ENCODE measurements around the gene TRIM17. TPM values are rescaled to one million over a fixed set of nuclear protein-coding genes. Genes with fewer than 3 reads are reported as not detected.

TRIM17 gene
- total and polyA plus RNA-seq, 5 donors from 2014 or later: 0.30 to 0.61 (median 0.41) TPM; not detected in 1

GRCh38 chr1:228390649-228391048 lies 26.0 kb downstream of the TRIM17 start:
- H3K36me3 Mint-ChIP-seq: peaks cover 10% of the 10 kb centered on the region
- Histone ChIP-seq H3K4me1 (ENCODE audit: control insufficient read depth, insufficient read depth, low read length, poor library complexity, severe bottlenecking) (no peaks in the 10 kb centered on the region), H3K27ac (ENCODE audit: insufficient read depth, low read length, poor library complexity, severe bottlenecking) (no peak overlapping the region), H3K9me3 (ENCODE audit: control insufficient read depth in 2 of 2, low read length in 2 of 2) (no peaks in the 10 kb centered on the region), H3K36me3 (ENCODE audit: control insufficient read depth, insufficient read depth, low read length) (peaks cover 28% of the 10 kb centered on the region), H3K27me3 (ENCODE audit: control insufficient read depth, insufficient read depth, low read length) (no peaks in the 10 kb centered on the region), H3K4me3 (ENCODE audit: low read depth, low read length) (no peak overlapping the region)
- H3K9me3 Mint-ChIP-seq: no peaks in the 10 kb centered on the region
- H3K27ac Mint-ChIP-seq: peak overlapping the region in 1 of 3 donors; percentile 54
- H3K27me3 Mint-ChIP-seq: no peaks in the 10 kb centered on the region
- no peak for DNase-seq
- no peak overlapping the region for H3K4me3 Mint-ChIP-seq
- H3K4me1 Mint-ChIP-seq: peaks cover 0 to 2% (median 0%) of the 10 kb centered on the region in 4 donors
- ATAC-seq (ENCODE audit: low read depth in 2 of 2): no peak

GRCh38 chr1:228387321-228387720 lies 29.3 kb downstream of the TRIM17 start:
- Mint-ChIP-seq H3K36me3 (peaks cover 2% of the 10 kb centered on the region), H3K27ac (peak overlapping the region in 1 of 3 donors; percentile 12), H3K27me3 (peaks cover 14% of the 10 kb centered on the region), H3K4me1 (peaks cover 0 to 4% (median under 1%) of the 10 kb centered on the region in 4 donors), H3K4me3 (peak overlapping the region in 1 of 4 donors; percentile 21), H3K9me3 (peaks cover 0 to 3% (median 0%) of the 10 kb centered on the region in 7 donors)
- DNase-seq (no peak), ATAC-seq (ENCODE audit: low read depth in 2 of 2) (no peak)
- H3K9me3 ChIP-seq (ENCODE audit: control insufficient read depth in 2 of 2, low read length in 2 of 2): no peaks in the 10 kb centered on the region
- H3K36me3 ChIP-seq (ENCODE audit: control insufficient read depth, insufficient read depth, low read length): no peaks in the 10 kb centered on the region
- no peaks in the 10 kb centered on the region for H3K27me3 ChIP-seq (ENCODE audit: control insufficient read depth, insufficient read depth, low read length)
- no peaks in the 10 kb centered on the region for H3K4me1 ChIP-seq (ENCODE audit: control insufficient read depth, insufficient read depth, low read length, poor library complexity, severe bottlenecking)
- no peak overlapping the region for H3K4me3 ChIP-seq (ENCODE audit: low read depth, low read length)
- no peak overlapping the region for H3K27ac ChIP-seq (ENCODE audit: insufficient read depth, low read length, poor library complexity, severe bottlenecking)

GRCh38 chr1:228385232-228385631 lies 31.4 kb downstream of the TRIM17 start:
- DNase-seq (no peak), ATAC-seq (ENCODE audit: low read depth in 2 of 2) (no peak)
- Mint-ChIP-seq H3K4me3 (no peak overlapping the region), H3K27me3 (peaks cover 20% of the 10 kb centered on the region), H3K4me1 (peaks cover 0 to 4% (median 0%) of the 10 kb centered on the region in 4 donors), H3K27ac (no peak overlapping the region), H3K36me3 (no peaks in the 10 kb centered on the region), H3K9me3 (peaks cover 0 to 3% (median 0%) of the 10 kb centered on the region in 7 donors)
- H3K9me3 ChIP-seq (ENCODE audit: control insufficient read depth in 2 of 2, low read length in 2 of 2): no peaks in the 10 kb centered on the region
- H3K4me1 ChIP-seq (ENCODE audit: control insufficient read depth, insufficient read depth, low read length, poor library complexity, severe bottlenecking): no peaks in the 10 kb centered on the region
- H3K27me3 ChIP-seq (ENCODE audit: control insufficient read depth, insufficient read depth, low read length): no peaks in the 10 kb centered on the region
- H3K27ac ChIP-seq (ENCODE audit: insufficient read depth, low read length, poor library complexity, severe bottlenecking): no peak overlapping the region
- no peaks in the 10 kb centered on the region for H3K36me3 ChIP-seq (ENCODE audit: control insufficient read depth, insufficient read depth, low read length)
- no peak overlapping the region for H3K4me3 ChIP-seq (ENCODE audit: low read depth, low read length)

GRCh38 chr1:228383773-228384172 lies 32.9 kb downstream of the TRIM17 start:
- Histone ChIP-seq H3K27ac (ENCODE audit: insufficient read depth, low read length, poor library complexity, severe bottlenecking) (no peak overlapping the region), H3K9me3 (ENCODE audit: control insufficient read depth in 2 of 2, low read length in 2 of 2) (no peaks in the 10 kb centered on the region), H3K4me1 (ENCODE audit: control insufficient read depth, insufficient read depth, low read length, poor library complexity, severe bottlenecking) (peaks cover 4% of the 10 kb centered on the region), H3K27me3 (ENCODE audit: control insufficient read depth, insufficient read depth, low read length) (no peaks in the 10 kb centered on the region), H3K36me3 (ENCODE audit: control insufficient read depth, insufficient read depth, low read length) (no peaks in the 10 kb centered on the region), H3K4me3 (ENCODE audit: low read depth, low read length) (no peak overlapping the region)
- Mint-ChIP-seq H3K27ac (no peak overlapping the region), H3K36me3 (no peaks in the 10 kb centered on the region), H3K4me1 (peaks cover 0 to 8% (median 4%) of the 10 kb centered on the region in 4 donors), H3K9me3 (peaks cover 0 to 3% (median 0%) of the 10 kb centered on the region in 7 donors), H3K27me3 (peaks cover 23% of the 10 kb centered on the region), H3K4me3 (no peak overlapping the region)
- DNase-seq (no peak), ATAC-seq (ENCODE audit: low read depth in 2 of 2) (no peak)

GRCh38 chr1:228381356-228381755 lies 35.3 kb downstream of the TRIM17 start:
- H3K36me3 Mint-ChIP-seq: no peaks in the 10 kb centered on the region
- Histone ChIP-seq H3K36me3 (ENCODE audit: control insufficient read depth, insufficient read depth, low read length) (no peaks in the 10 kb centered on the region), H3K27me3 (ENCODE audit: control insufficient read depth, insufficient read depth, low read length) (no peaks in the 10 kb centered on the region), H3K27ac (ENCODE audit: insufficient read depth, low read length, poor library complexity, severe bottlenecking) (no peak overlapping the region), H3K4me3 (ENCODE audit: low read depth, low read length) (no peak overlapping the region), H3K4me1 (ENCODE audit: control insufficient read depth, insufficient read depth, low read length, poor library complexity, severe bottlenecking) (peaks cover 14% of the 10 kb centered on the region), H3K9me3 (ENCODE audit: control insufficient read depth in 2 of 2, low read length in 2 of 2) (no peaks in the 10 kb centered on the region)
- H3K27me3 Mint-ChIP-seq: peaks cover 25% of the 10 kb centered on the region
- peaks cover 0 to 3% (median 0%) of the 10 kb centered on the region in 7 donors for H3K9me3 Mint-ChIP-seq
- no peak overlapping the region for H3K27ac Mint-ChIP-seq
- DNase-seq: no peak
- peaks cover 0 to 12% (median 4%) of the 10 kb centered on the region in 4 donors for H3K4me1 Mint-ChIP-seq
- no peak for ATAC-seq (ENCODE audit: low read depth in 2 of 2)
- H3K4me3 Mint-ChIP-seq: peak overlapping the region in 1 of 4 donors; percentile 23

- H3K27ac Mint-ChIP-seq: no peak overlapping the region
- no peak for ATAC-seq (ENCODE audit: low read depth in 2 of 2)
- Histone ChIP-seq H3K27me3 (ENCODE audit: control insufficient read depth, insufficient read depth, low read length) (no peaks in the 10 kb centered on the region), H3K9me3 (ENCODE audit: control insufficient read depth in 2 of 2, low read length in 2 of 2) (no peaks in the 10 kb centered on the region), H3K4me1 (ENCODE audit: control insufficient read depth, insufficient read depth, low read length, poor library complexity, severe bottlenecking) (peaks cover 14% of the 10 kb centered on the region), H3K4me3 (ENCODE audit: low read depth, low read length) (no peak overlapping the region), H3K27ac (ENCODE audit: insufficient read depth, low read length, poor library complexity, severe bottlenecking) (no peak overlapping the region), H3K36me3 (ENCODE audit: control insufficient read depth, insufficient read depth, low read length) (no peaks in the 10 kb centered on the region)
- peaks cover 0 to 12% (median 2%) of the 10 kb centered on the region in 4 donors for H3K4me1 Mint-ChIP-seq
- no peaks in the 10 kb centered on the region for H3K9me3 Mint-ChIP-seq
- no peak for DNase-seq
- H3K4me3 Mint-ChIP-seq: peak overlapping the region in 1 of 4 donors; percentile 62
- H3K36me3 Mint-ChIP-seq: peaks cover 3% of the 10 kb centered on the region
- H3K27me3 Mint-ChIP-seq: peaks cover 18% of the 10 kb centered on the region
Observed at GRCh38 chr1:228379666-228380065, 37.0 kb downstream of the TRIM17 start.

- ATAC-seq (ENCODE audit: low read depth in 2 of 2): no peak
- no peaks in the 10 kb centered on the region for H3K27me3 ChIP-seq (ENCODE audit: control insufficient read depth, insufficient read depth, low read length)
- Mint-ChIP-seq H3K27ac (no peak overlapping the region), H3K4me1 (peaks cover 0 to 12% (median 2%) of the 10 kb centered on the region in 4 donors), H3K27me3 (peaks cover 18% of the 10 kb centered on the region), H3K36me3 (peaks cover 3% of the 10 kb centered on the region), H3K9me3 (no peaks in the 10 kb centered on the region), H3K4me3 (peak overlapping the region; percentile 54 to 82 (median 66))
- H3K4me3 ChIP-seq (ENCODE audit: low read depth, low read length): no peak overlapping the region
- H3K4me1 ChIP-seq (ENCODE audit: control insufficient read depth, insufficient read depth, low read length, poor library complexity, severe bottlenecking): peaks cover 14% of the 10 kb centered on the region
- H3K36me3 ChIP-seq (ENCODE audit: control insufficient read depth, insufficient read depth, low read length): no peaks in the 10 kb centered on the region
- no peaks in the 10 kb centered on the region for H3K9me3 ChIP-seq (ENCODE audit: control insufficient read depth in 2 of 2, low read length in 2 of 2)
- no peak overlapping the region for H3K27ac ChIP-seq (ENCODE audit: insufficient read depth, low read length, poor library complexity, severe bottlenecking)
- DNase-seq: no peak
Observed at GRCh38 chr1:228378873-228379460, 37.7 kb downstream of the TRIM17 start.

Measured in CD4-positive, CD25-positive, alpha-beta regulatory T cell (primary cell).